Breast epithelium (tissue), 4 donors: ENCODE results near the gene SPATA1. TPM values are rescaled to one million over a fixed set of nuclear protein-coding genes. Genes with fewer than 3 reads are reported as not detected.
"Not testable (repeated sequence)": the region's sequence is repeated elsewhere in the genome, so short reads cannot be mapped to it uniquely, and the experiment has no call there.

ENCODE experiments used
- DNase-seq, 2 donors: peaks; one replicate each; pipeline ENCODE4 v3.0.0-alpha.2; 2019; ENCODE audit warnings: low spot score in 2 of 2
- H3K27ac ChIP-seq, 2 donors: fragments of 200-600 bp; sonication (generic) in 1 of 2; one replicate each; pipeline ENCODE4 v1.5.1; 2016 to 2019; ENCODE audit warnings: mild to moderate bottlenecking in 1 of 2
- H3K27me3 ChIP-seq, 2 donors: fragments of 200-600 bp; sonication (generic) in 1 of 2; one replicate each; pipeline versions ENCODE4 v1.5.1 to v1.6.0; 2017 to 2019; ENCODE audit warnings: control low read depth in 1 of 2, mild to moderate bottlenecking in 1 of 2
- H3K36me3 ChIP-seq: fragments of 200-600 bp; one replicate; pipeline ENCODE4 v1.5.1; 2019
- H3K4me1 ChIP-seq, 2 donors: fragments of 200-600 bp; sonication (generic); one replicate each; pipeline ENCODE4 v1.5.1; 2016 to 2019; ENCODE audit warnings: control low read depth in 1 of 2
- H3K4me3 ChIP-seq, 3 donors: fragments of 200-600 bp; sonication (generic); 1 replicate in 2 of 3; 2 replicates in 1 of 3; pipeline ENCODE4 v1.5.1; 2016 to 2019; ENCODE audit warnings: mild to moderate bottlenecking in 3 of 3, moderate library complexity in 2 of 3
- H3K9me3 ChIP-seq, 2 donors: fragments of 200-600 bp; sonication (generic) in 1 of 2; one replicate each; pipeline ENCODE4 v1.5.1; 2016 to 2019; ENCODE audit warnings: control low read depth in 1 of 2
- CTCF ChIP-seq, 3 donors: fragments of 450-650 bp; IDR thresholded peaks; one replicate each; pipeline ENCODE4 v1.5.1; 2016 to 2017; ENCODE audit warnings: antibody characterized with exemption in 3 of 3, mild to moderate bottlenecking in 3 of 3, moderate library complexity in 3 of 3
- POLR2A ChIP-seq: fragments of 450-650 bp; IDR thresholded peaks from one replicate; pipeline ENCODE4 v1.6.1; 2016; ENCODE audit warnings: antibody characterized with exemption, mild to moderate bottlenecking, moderate library complexity
- POLR2AphosphoS5 ChIP-seq, 3 donors: sonication (generic); formaldehyde crosslinking; IDR thresholded peaks; one replicate each; pipeline ENCODE4 v1.6.1; 2017; ENCODE audit warnings: antibody characterized with exemption in 3 of 3
- intact Hi-C: fragments of 100-400 bp; cut with DNase I; formaldehyde crosslinking; loops from one replicate; pipeline ENCODE4 v1.15.1; 2023; ENCODE audit warnings: low total_unique reads
- total RNA-seq, 3 donors: library from RNA; depleted of rRNA; stranded (reverse); fragments of >200 nt; gene quantifications; one replicate each; pipeline ENCODE4 v1.1.0, GENCODE V29; 2016

SPATA1 gene
- total RNA-seq, 3 donors from 2014 or later = 0.16 to 1.0 (median 0.33) TPM

DNA sequence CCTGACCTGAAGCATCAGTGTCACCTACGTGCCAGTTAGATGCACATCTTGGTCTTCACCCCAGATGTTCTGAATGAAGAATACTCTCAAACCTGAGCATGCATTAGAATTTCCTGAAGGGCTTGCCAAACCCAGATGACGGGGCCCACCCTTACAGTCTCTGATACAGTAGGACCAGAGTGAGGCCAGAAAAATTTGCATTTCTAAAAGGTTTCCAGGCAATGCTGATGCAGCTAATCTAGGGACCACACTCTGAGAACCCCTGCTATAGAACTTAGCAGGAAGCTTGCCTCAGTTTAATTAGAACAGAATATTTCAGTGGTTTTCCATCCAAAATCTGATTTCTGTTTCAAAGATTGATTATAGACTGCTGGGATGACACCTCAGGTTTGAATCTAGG is 77.9 kb downstream of the SPATA1 start:
- TF ChIP-seq POLR2AphosphoS5 (IDR thresholded peaks at IDR 0.05) (no peak), POLR2A (no peak), CTCF (IDR thresholded peaks at IDR 0.05) (no peak)
- H3K9me3 ChIP-seq = no peaks in the 10 kb centered on the region
- H3K36me3 ChIP-seq = no peaks in the 10 kb centered on the region
- no peak overlapping the region for H3K27ac ChIP-seq
- H3K27me3 ChIP-seq = no peaks in the 10 kb centered on the region
- no peak for DNase-seq
- no peak overlapping the region for H3K4me3 ChIP-seq
- no peaks in the 10 kb centered on the region for H3K4me1 ChIP-seq
- intact Hi-C loops = loop anchor here (10.0 kb wide), 1 partner anchor 661 kb away; no protein-coding TSS in a partner anchor

DNA sequence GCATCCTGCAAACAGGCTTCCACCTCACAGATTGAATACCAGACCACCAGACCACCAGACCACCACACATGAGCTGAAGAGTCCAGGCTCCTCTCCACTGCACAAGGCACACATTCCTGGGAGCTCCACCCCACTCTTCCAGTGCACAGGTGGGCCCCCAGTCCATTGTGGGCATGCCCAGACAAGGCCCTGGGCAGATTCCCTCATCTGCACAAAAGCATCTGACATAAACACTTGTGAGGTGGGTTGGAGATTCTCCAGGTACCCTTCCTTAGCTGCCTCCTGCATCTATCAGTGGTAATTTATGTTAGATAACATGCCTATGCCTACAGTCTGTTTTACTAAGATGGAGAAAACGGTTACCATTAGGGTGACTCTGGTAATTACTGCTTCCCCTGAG is 79.6 kb downstream of the SPATA1 start:
- intact Hi-C loops = loop anchor here (10.0 kb wide), 1 partner anchor 659 kb away; no protein-coding TSS in a partner anchor
- TF ChIP-seq CTCF (IDR thresholded peaks at IDR 0.05) = no peak
- Histone ChIP-seq H3K9me3 (no peaks in the 10 kb centered on the region), H3K4me1 (no peaks in the 10 kb centered on the region), H3K27me3 (no peaks in the 10 kb centered on the region), H3K36me3 (no peaks in the 10 kb centered on the region), H3K4me3 (no peak overlapping the region), H3K27ac (no peak overlapping the region)
- DNase-seq = no peak

GRCh38 chr1:84587099-84587498 is 80.9 kb downstream of the SPATA1 start:
- H3K27ac ChIP-seq = no peak overlapping the region
- no peaks in the 10 kb centered on the region for H3K4me1 ChIP-seq
- DNase-seq = no peak
- H3K27me3 ChIP-seq = no peaks in the 10 kb centered on the region
- no peaks in the 10 kb centered on the region for H3K36me3 ChIP-seq
- intact Hi-C loops = loop anchor here (10.0 kb wide), 1 partner anchor 658 kb away; no protein-coding TSS in a partner anchor
- H3K4me3 ChIP-seq = no peak overlapping the region
- no peaks in the 10 kb centered on the region for H3K9me3 ChIP-seq
- no peak for TF ChIP-seq CTCF (IDR thresholded peaks at IDR 0.05)

DNA sequence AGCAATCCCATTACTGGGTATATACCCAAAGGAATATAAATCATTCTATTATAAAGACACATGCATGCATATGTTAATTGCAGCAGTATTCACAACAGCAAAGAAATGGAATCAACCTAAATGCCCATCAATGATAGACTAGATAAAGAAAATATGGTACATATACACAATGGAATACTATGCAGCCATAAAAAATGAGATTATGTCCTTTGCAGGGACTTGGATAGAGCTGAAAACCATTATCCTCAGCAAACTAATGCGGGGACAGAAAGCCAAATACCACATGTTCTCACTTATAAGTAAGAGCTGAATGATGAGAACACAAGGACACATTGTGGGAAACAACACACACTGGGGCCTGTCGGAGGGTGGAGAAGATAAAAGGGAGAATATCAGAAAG is 88.8 kb downstream of the SPATA1 start:
- H3K27ac ChIP-seq, DNase-seq, H3K27me3 ChIP-seq, H3K4me3 ChIP-seq, H3K4me1 ChIP-seq, H3K36me3 ChIP-seq, intact Hi-C loops, H3K9me3 ChIP-seq: not testable (repeated sequence)

DNA sequence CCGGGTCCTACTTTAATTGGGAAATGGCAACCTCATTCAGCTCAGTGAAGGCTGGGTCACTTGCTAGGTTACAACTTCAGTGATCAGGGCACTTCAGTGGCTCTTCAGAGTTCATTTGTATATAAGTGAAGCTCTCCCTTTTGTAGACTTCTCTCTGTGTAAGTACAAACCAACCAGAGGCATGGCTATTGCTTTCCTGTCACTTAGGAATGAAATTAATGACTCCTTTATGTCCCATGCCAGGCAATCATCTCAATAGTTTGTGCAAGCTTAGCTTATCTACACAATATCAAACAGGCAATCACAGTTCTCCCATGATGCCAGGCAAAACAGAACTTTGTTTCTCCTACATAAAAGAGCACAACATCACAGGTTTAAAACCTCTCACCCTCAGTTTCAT is 90.8 kb downstream of the SPATA1 start:
- intact Hi-C loops = loop anchor here (1.0 kb wide), 1 partner anchor 15 kb away; no protein-coding TSS in a partner anchor
- TF ChIP-seq POLR2A (no peak), CTCF (IDR thresholded peaks at IDR 0.05) (no peak), POLR2AphosphoS5 (IDR thresholded peaks at IDR 0.05) (no peak)
- peaks cover 0 to 9% of the 10 kb centered on the region in 2 donors for H3K9me3 ChIP-seq
- H3K27ac ChIP-seq = no peak overlapping the region
- H3K27me3 ChIP-seq = no peaks in the 10 kb centered on the region
- DNase-seq = no peak
- H3K4me1 ChIP-seq = no peaks in the 10 kb centered on the region
- no peak overlapping the region for H3K4me3 ChIP-seq
- no peaks in the 10 kb centered on the region for H3K36me3 ChIP-seq

- H3K4me1 ChIP-seq = no peaks in the 10 kb centered on the region
- no peak for DNase-seq
- no peaks in the 10 kb centered on the region for H3K27me3 ChIP-seq
- intact Hi-C loops = no loop called here
- no peak overlapping the region for H3K4me3 ChIP-seq
- no peak overlapping the region for H3K27ac ChIP-seq
- TF ChIP-seq POLR2AphosphoS5 (IDR thresholded peaks at IDR 0.05) (no peak), POLR2A (no peak), CTCF (IDR thresholded peaks at IDR 0.05) (no peak)
- peaks cover 0 to 6% of the 10 kb centered on the region in 2 donors for H3K9me3 ChIP-seq
- no peaks in the 10 kb centered on the region for H3K36me3 ChIP-seq
Measured at GRCh38 chr1:84598418-84598817, 92.2 kb downstream of the SPATA1 start.
